ENCODE results near the gene CIAPIN1. TPM values are rescaled to one million over a fixed set of nuclear protein-coding genes. Genes with fewer than 3 reads are reported as not detected.

The CIAPIN1 gene
- polyA plus RNA-seq, 1 experiment = 55.3 TPM

GRCh38 chr16:57382535-57383275 lies 64.5 kb downstream of the CIAPIN1 start:
- CTCF ChIA-PET = no interaction called here
- Histone ChIP-seq H3K4me3 (ENCODE audit: low read depth, low read length) (no peak overlapping the region), H3K36me3 (ENCODE audit: control insufficient read depth, insufficient read depth, low read length) (no peaks in the 10 kb centered on the region), H3K27me3 (ENCODE audit: control insufficient read depth, insufficient read depth, low read length) (peaks cover 15% of the 10 kb centered on the region)
- POLR2A ChIA-PET = no interaction called here
- no peak for TF ChIP-seq CTCF (IDR thresholded peaks at IDR 0.05; ENCODE audit: insufficient read depth, low read depth, low read length)
- no peak for DNase-seq (ENCODE audit: low read depth)

- no peak overlapping the region for H3K4me3 ChIP-seq (ENCODE audit: low read depth, low read length)
- TF ChIP-seq CTCF (IDR thresholded peaks at IDR 0.05; ENCODE audit: insufficient read depth, low read depth, low read length) = no peak
- DNase-seq (ENCODE audit: low read depth) = no peak
- CTCF ChIA-PET = interaction anchor here (1.3 to 1.4 kb wide), 2 partner anchors 10 to 35 kb away, joined by 4 to 5 read pairs; partner anchors contain the start of gene CX3CL1
- POLR2A ChIA-PET = no interaction called here
- H3K36me3 ChIP-seq (ENCODE audit: control insufficient read depth, insufficient read depth, low read length) = no peaks in the 10 kb centered on the region
- H3K27me3 ChIP-seq (ENCODE audit: control insufficient read depth, insufficient read depth, low read length) = peaks cover 15% of the 10 kb centered on the region
Observed at GRCh38 chr16:57381791-57382534, 65.2 kb downstream of the CIAPIN1 start.

- no peak for TF ChIP-seq CTCF (IDR thresholded peaks at IDR 0.05; ENCODE audit: insufficient read depth, low read depth, low read length)
- ChIA-PET CTCF (interaction anchor here (0.6 to 1.4 kb wide), 3 partner anchors 9 to 175 kb away, joined by 4 to 5 read pairs (median 4); partner anchors contain the start of gene CX3CL1), POLR2A (no interaction called here)
- Histone ChIP-seq H3K36me3 (ENCODE audit: control insufficient read depth, insufficient read depth, low read length) (no peaks in the 10 kb centered on the region), H3K4me3 (ENCODE audit: low read depth, low read length) (no peak overlapping the region), H3K27me3 (ENCODE audit: control insufficient read depth, insufficient read depth, low read length) (peaks cover 10% of the 10 kb centered on the region)
- no peak for DNase-seq (ENCODE audit: low read depth)
Observed at GRCh38 chr16:57380671-57381462, 66.3 kb downstream of the CIAPIN1 start.

- DNase-seq (ENCODE audit: low read depth) = no peak
- ChIA-PET CTCF (no interaction called here), POLR2A (no interaction called here)
- no peak overlapping the region for H3K4me3 ChIP-seq (ENCODE audit: low read depth, low read length)
- H3K36me3 ChIP-seq (ENCODE audit: control insufficient read depth, insufficient read depth, low read length) = no peaks in the 10 kb centered on the region
- peaks cover 3% of the 10 kb centered on the region for H3K27me3 ChIP-seq (ENCODE audit: control insufficient read depth, insufficient read depth, low read length)
- no peak for TF ChIP-seq CTCF (IDR thresholded peaks at IDR 0.05; ENCODE audit: insufficient read depth, low read depth, low read length)
Observed at GRCh38 chr16:57379579-57379978, 67.6 kb downstream of the CIAPIN1 start.

Other genes with a start within 250 kb of the CIAPIN1 start
- 69.5 and 94.8 TPM in 2 replicates for gene ARL2BP, start 202.1 kb downstream of the CIAPIN1 start, polyA plus RNA-seq (2011; rRNA removed)
- gene PLLP, start 162.7 kb downstream of the CIAPIN1 start, polyA plus RNA-seq (2011; rRNA removed) = 0.02 and 0.09 TPM in 2 replicates
- gene CCL22, start 88.6 kb downstream of the CIAPIN1 start, polyA plus RNA-seq (2011; rRNA removed) = not detected in 2 replicates
- gene CX3CL1, start 74.9 kb downstream of the CIAPIN1 start, polyA plus RNA-seq (2011; rRNA removed) = 0.02 TPM in 1 of 2 replicates, not detected in the other
- not detected in 2 replicates for gene CCL17, start 42.6 kb downstream of the CIAPIN1 start, polyA plus RNA-seq (2011; rRNA removed)
- gene COQ9, start 94 bp upstream of the CIAPIN1 start, polyA plus RNA-seq (2011; rRNA removed) = 62.7 and 69.5 TPM in 2 replicates
- gene POLR2C, start 15.3 kb upstream of the CIAPIN1 start, polyA plus RNA-seq (2011; rRNA removed) = 127 and 176 TPM in 2 replicates
- gene DOK4, start 39.1 kb upstream of the CIAPIN1 start, polyA plus RNA-seq (2011; rRNA removed) = 28.3 and 40.0 TPM in 2 replicates
- gene CCDC102A, start 89.2 kb upstream of the CIAPIN1 start, polyA plus RNA-seq (2011; rRNA removed) = 8.2 and 13.6 TPM in 2 replicates
- not detected in 2 replicates for gene ADGRG5, start 95.3 kb upstream of the CIAPIN1 start, polyA plus RNA-seq (2011; rRNA removed)
- gene ADGRG1, start 181.2 kb upstream of the CIAPIN1 start, polyA plus RNA-seq (2011; rRNA removed) = 0.44 and 1.1 TPM in 2 replicates
- gene ADGRG3, start 220.9 kb upstream of the CIAPIN1 start, polyA plus RNA-seq (2011; rRNA removed) = not detected in 2 replicates
- not detected in 2 replicates for gene DRC7, start 247.4 kb upstream of the CIAPIN1 start, polyA plus RNA-seq (2011; rRNA removed)